Activated CD4-positive, alpha-beta T cell treated with anti-CD3 and anti-CD28 coated beads, Interleukin-2, amount 10 ng/mL, durations not matched to agents 24 days and 14 days (primary cell): ENCODE results near the gene ZNF546. TPM values are rescaled to one million over a fixed set of nuclear protein-coding genes. Genes with fewer than 3 reads are reported as not detected.
"Not testable (repeated sequence)": the region's sequence is repeated elsewhere in the genome, so short reads cannot be mapped to it uniquely, and the experiment has no call there.

Experiments used
- DNase-seq: peaks from one replicate; pipeline ENCODE4 v3.0.0; 2022
- H3K27ac Mint-ChIP-seq: one replicate; pipeline ENCODE4 v1.8.0; 2022; ENCODE audit warnings: mild to moderate bottlenecking, mixed read lengths
- H3K27me3 Mint-ChIP-seq: one replicate; pipeline ENCODE4 v1.8.0; 2022; ENCODE audit warnings: mixed read lengths
- H3K36me3 Mint-ChIP-seq: one replicate; pipeline ENCODE4 v1.8.0; 2022; ENCODE audit warnings: low read depth, mild to moderate bottlenecking, mixed read lengths
- H3K4me1 Mint-ChIP-seq: one replicate; pipeline ENCODE4 v1.8.0; 2021; ENCODE audit warnings: mixed read lengths
- H3K4me3 Mint-ChIP-seq: one replicate; pipeline ENCODE4 v1.8.0; 2022; ENCODE audit warnings: mild to moderate bottlenecking, moderate library complexity, mixed read lengths
- H3K9me3 Mint-ChIP-seq: one replicate; pipeline ENCODE4 v1.8.0; 2021; ENCODE audit warnings: mixed read lengths
- intact Hi-C: fragments of 100-400 bp; cut with micrococcal nuclease; formaldehyde crosslinking; loops from one replicate; pipeline ENCODE4 v1.15.1; 2023
- total RNA-seq: library from RNA; stranded (reverse); gene quantifications from 2 replicates; pipeline ENCODE4 v1.2.3, GENCODE V29; 2022

The ZNF546 gene
- total RNA-seq, 1 donor from 2014 or later, result 4.4 TPM

DNA sequence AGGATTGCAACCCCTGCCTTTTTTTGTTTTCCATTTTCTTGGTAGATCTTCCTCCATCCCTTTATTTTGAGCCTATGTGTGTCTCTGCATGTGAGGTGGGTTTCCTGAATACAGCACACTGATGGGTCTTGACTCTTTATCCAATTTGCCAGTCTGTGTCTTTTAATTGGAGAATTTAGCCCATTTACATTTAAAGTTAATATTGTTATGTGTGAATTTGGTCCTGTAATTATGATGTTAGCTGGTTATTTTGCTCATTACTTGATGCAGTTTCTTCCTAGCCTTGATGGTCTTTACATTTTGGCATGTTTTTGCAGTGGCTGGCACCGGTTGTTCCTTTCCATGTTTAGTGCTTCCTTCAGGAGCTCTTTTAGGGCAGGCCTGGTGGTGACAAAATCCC lies 44.9 kb downstream of the ZNF546 start:
- H3K4me3 Mint-ChIP-seq, DNase-seq, H3K4me1 Mint-ChIP-seq, H3K27ac Mint-ChIP-seq, intact Hi-C loops, H3K27me3 Mint-ChIP-seq: not testable (repeated sequence)
- peaks cover 51% of the 10 kb centered on the region for H3K36me3 Mint-ChIP-seq
- peaks cover 26% of the 10 kb centered on the region for H3K9me3 Mint-ChIP-seq

DNA sequence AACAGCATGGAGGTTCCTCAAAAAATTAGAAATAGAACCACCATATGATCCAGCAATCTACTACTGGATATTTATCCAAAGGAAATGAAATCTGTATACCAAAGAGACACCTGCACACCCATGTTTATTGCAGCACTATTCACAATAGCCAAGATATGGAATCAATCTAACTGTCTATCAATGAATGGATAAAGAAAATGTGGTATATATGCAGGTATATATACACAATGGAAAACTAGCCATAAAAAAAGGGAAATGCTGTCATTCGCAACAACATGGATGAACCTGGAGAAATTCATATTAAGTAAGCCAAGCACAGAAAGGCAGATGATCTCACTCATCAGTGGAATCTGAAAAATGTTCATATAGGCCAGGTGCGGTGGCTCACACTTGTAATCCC lies 56.6 kb downstream of the ZNF546 start:
- no peak overlapping the region for H3K27ac Mint-ChIP-seq
- H3K9me3 Mint-ChIP-seq, result peaks cover 31% of the 10 kb centered on the region
- peaks cover 50% of the 10 kb centered on the region for H3K36me3 Mint-ChIP-seq
- no peak for DNase-seq
- intact Hi-C loops, result no loop called here
- peaks cover 4% of the 10 kb centered on the region for H3K27me3 Mint-ChIP-seq
- H3K4me1 Mint-ChIP-seq, result peaks cover 35% of the 10 kb centered on the region
- H3K4me3 Mint-ChIP-seq, result peak overlapping the region; percentile 45

DNA sequence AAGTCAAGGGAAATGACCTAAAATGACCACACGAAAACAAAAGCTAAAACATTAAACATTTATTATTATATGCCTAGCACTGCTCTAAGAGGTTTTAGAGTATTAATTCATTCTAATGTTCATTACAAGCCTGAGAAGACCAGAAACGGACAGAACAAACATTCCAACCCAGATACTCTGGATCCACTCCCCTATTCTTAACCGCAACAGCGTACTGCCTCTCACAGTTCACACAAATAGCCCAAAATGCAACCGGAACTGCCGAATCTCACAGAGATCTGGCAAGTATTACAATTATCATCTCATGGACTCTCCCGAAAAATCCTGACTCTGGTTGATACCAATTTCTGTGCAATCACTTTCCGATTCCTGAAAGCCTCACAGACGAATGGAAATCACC lies 57.8 kb downstream of the ZNF546 start:
- Mint-ChIP-seq H3K4me3 (peak overlapping the region; percentile 100), H3K4me1 (peaks cover 35% of the 10 kb centered on the region), H3K27me3 (peaks cover 5% of the 10 kb centered on the region), H3K36me3 (peaks cover 45% of the 10 kb centered on the region), H3K9me3 (peaks cover 31% of the 10 kb centered on the region), H3K27ac (no peak overlapping the region)
- DNase-seq, result no peak
- intact Hi-C loops, result loop anchor here (5.0 kb wide), 2 partner anchors 38 to 57 kb away; partner anchors contain the start of genes ZNF546 and ZNF780A

DNA sequence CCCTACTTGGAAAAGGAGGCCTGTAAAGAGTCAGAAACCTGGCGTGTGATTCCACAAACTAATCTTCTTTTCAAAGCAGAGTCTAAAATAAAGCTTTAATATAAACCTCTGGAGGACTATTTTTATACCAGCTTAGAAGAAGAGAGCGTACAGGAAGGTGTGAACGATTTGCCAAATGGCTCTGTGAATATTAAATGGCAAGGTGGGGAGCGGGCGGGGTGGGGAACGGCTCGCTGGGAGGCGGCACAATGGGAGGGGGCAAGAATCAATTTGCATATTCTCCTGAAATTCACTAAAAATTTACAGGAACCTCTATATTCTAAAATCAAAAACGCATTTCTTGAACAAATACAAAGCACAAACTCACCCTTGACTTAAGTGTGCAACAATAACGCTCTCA lies 58.2 kb downstream of the ZNF546 start:
- peak overlapping the region; percentile 100 for H3K4me3 Mint-ChIP-seq
- H3K9me3 Mint-ChIP-seq, result peaks cover 33% of the 10 kb centered on the region
- H3K36me3 Mint-ChIP-seq, result peaks cover 42% of the 10 kb centered on the region
- DNase-seq, result no peak
- intact Hi-C loops, result loop anchor here (5.0 kb wide), 2 partner anchors 37 to 58 kb away; partner anchors contain the start of genes ZNF546 and ZNF780A
- H3K27me3 Mint-ChIP-seq, result peaks cover 6% of the 10 kb centered on the region
- H3K27ac Mint-ChIP-seq, result no peak overlapping the region
- H3K4me1 Mint-ChIP-seq, result peaks cover 35% of the 10 kb centered on the region

DNA sequence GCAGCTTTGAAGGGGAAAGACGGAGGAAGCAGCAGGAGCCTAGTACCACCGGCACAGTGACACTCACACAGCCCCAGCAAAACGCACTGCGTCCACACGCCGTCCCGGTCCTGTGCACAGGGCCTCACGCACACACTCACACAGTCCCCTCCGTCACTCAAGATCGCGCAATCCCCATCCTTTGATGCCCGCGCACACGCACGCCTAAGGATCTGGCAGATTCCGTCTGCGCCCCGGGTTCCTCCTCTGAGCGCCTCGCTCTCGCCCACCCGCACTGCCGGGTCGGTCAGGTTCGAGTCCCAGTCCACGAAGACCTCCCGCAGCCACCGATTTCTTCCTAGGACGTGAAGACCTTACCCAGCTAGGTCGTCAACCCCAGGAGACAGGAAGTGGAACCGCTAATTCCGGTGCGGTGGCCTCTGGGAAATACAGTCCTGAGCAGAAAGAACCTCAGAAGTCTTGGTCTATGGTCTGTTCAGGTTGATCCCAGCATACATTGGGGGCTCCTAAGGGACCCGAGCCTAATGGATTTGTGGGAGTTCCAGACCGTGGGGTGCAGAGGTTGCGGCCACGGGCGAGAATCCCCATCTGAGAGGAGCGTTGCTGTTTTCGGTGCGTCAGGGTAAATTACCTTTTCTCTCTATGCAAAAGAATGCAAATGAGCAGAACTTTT lies 59.1 kb downstream of the ZNF546 start, which contains the start of gene ZNF780B:
TSS of gene ZNF780B (minus strand) at position 400 of the 673 bp plus-strand sequence. CDS start 5,899 bp downstream, outside the sequence.
- peaks cover 32% of the 10 kb centered on the region for H3K9me3 Mint-ChIP-seq
- H3K27ac Mint-ChIP-seq, result peak within 1 kb of the TSS; percentile 98
- H3K27me3 Mint-ChIP-seq, result peaks cover 6% of the 10 kb centered on the region
- DNase-seq, result peak; percentile 92
- peaks cover 36% of the 10 kb centered on the region for H3K36me3 Mint-ChIP-seq
- H3K4me1 Mint-ChIP-seq, result peaks cover 35% of the 10 kb centered on the region
- intact Hi-C loops, result loop anchor here (2.0 to 5.0 kb wide), 3 partner anchors 36 to 85 kb away; partner anchors contain the start of genes PSMC4, ZNF546 and ZNF780A
- peak within 1 kb of the TSS; percentile 100 for H3K4me3 Mint-ChIP-seq

DNA sequence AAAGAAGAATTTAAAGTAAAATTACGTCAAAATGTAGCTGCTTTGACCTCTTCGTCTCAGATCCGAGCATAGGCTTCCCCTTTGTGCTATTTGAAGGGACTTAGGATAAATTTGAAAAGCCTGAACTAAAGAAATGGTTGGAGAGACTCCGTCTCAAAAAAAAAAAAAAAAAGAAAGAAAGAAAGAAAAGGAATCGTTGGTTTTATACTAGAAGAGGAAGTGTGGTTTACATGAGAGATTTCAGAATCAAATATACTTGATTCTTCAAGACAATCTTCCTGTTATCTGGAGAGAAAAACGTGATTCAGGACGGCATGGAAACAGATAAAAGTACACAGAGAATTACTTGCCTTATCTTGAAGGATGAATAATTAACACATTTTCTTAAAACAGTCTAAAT lies 59.6 kb downstream of the ZNF546 start:
- Mint-ChIP-seq H3K27me3 (peaks cover 6% of the 10 kb centered on the region), H3K9me3 (peaks cover 34% of the 10 kb centered on the region), H3K4me3 (peak overlapping the region; percentile 100), H3K27ac (peak overlapping the region; percentile 98), H3K4me1 (peaks cover 35% of the 10 kb centered on the region), H3K36me3 (peaks cover 33% of the 10 kb centered on the region)
- no peak for DNase-seq
- intact Hi-C loops, result loop anchor here (2.0 to 5.0 kb wide), 3 partner anchors 36 to 86 kb away; partner anchors contain the start of genes PSMC4, ZNF546 and ZNF780A

DNA sequence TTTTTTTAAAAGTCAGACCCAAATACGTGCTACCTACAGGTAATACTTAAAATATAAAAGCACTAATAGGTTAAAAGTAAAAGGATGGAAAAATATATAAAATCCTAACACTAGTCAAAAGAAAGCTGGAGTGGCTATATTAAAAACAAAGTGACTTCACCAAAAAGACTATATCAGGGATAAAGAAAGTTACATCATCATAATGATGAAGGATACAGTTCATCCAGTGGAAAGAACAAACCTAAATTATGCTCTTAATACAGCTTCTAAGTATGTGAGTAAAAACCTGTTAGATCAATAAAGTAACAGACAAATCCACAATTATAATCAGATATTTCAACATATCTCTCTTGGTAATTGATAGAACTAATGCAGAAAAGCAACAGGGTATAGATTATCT lies 60.3 kb downstream of the ZNF546 start:
- Mint-ChIP-seq H3K4me3 (peak overlapping the region; percentile 100), H3K9me3 (peaks cover 32% of the 10 kb centered on the region), H3K27ac (no peak overlapping the region), H3K4me1 (peaks cover 34% of the 10 kb centered on the region), H3K27me3 (peaks cover 8% of the 10 kb centered on the region), H3K36me3 (peaks cover 28% of the 10 kb centered on the region)
- intact Hi-C loops, result loop anchor here (2.0 to 5.0 kb wide), 3 partner anchors 35 to 86 kb away; partner anchors contain the start of genes PSMC4, ZNF546 and ZNF780A
- DNase-seq, result no peak

DNA sequence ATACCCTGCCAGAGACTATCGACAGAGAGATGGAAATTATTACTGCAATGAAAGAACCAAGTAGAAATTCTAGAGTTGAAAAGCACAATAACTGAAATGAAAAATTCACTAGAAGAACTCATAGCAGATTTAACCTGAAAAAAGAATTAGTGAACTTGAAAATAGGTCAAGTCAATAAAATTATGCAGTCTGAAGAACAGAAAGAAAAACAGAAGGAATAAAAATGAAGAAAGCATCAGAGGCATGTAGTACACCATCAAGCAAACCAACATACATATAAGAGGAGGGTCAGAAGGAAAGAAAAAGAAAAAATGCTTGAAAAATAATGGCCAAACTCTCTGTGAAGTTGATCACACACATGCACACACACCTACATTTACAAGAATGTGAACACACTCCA lies 62.8 kb downstream of the ZNF546 start:
- Mint-ChIP-seq H3K27ac (no peak overlapping the region), H3K4me3 (no peak overlapping the region), H3K4me1 (peaks cover 12% of the 10 kb centered on the region), H3K9me3 (peaks cover 25% of the 10 kb centered on the region), H3K36me3 (peaks cover 8% of the 10 kb centered on the region), H3K27me3 (peaks cover 12% of the 10 kb centered on the region)
- DNase-seq, result no peak
- intact Hi-C loops, result loop anchor here (5.0 kb wide), 2 partner anchors 33 to 62 kb away; partner anchors contain the start of genes ZNF546 and ZNF780A

DNA sequence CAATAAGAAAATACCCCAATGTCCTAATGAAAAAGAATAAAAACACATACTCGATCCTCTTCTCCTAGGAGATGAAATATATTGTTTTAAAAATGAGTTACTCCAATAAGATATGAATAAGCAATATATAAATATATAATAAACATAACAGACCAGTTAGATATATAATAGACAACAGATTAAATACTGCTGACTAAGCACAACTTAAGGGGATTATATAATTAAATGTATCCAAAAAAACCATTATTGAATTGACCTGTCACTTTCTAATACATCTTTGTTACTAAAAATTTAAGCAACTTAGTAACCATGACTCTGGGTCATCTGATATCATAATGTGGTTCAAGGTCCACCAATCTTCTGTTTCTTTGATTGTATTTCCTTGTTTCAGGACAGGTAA lies 73.2 kb downstream of the ZNF546 start:
- Mint-ChIP-seq H3K4me3 (no peak overlapping the region), H3K27me3 (no peaks in the 10 kb centered on the region), H3K27ac (no peak overlapping the region), H3K4me1 (no peaks in the 10 kb centered on the region), H3K36me3 (peaks cover 54% of the 10 kb centered on the region), H3K9me3 (peaks cover 46% of the 10 kb centered on the region)
- no peak for DNase-seq
- intact Hi-C loops, result no loop called here

Other genes starting within 250 kb of the ZNF546 start
- not detected in 2 replicates for gene LEUTX, start 218.2 kb upstream of the ZNF546 start, total RNA-seq
- gene DYRK1B, start 162.9 kb upstream of the ZNF546 start, total RNA-seq, result 3.6 and 4.5 TPM in 2 replicates
- 605 and 614 TPM in 2 replicates for gene FBL, start 150.7 kb upstream of the ZNF546 start, total RNA-seq
- gene FCGBP, start 62.4 kb upstream of the ZNF546 start, total RNA-seq, result 3.3 and 4.7 TPM in 2 replicates
- 192 and 193 TPM in 2 replicates for gene PSMC4, start 25.9 kb upstream of the ZNF546 start, total RNA-seq
- 19.5 and 24.6 TPM in 2 replicates for gene ZNF780B, start 59.2 kb downstream of the ZNF546 start, total RNA-seq
- gene ZNF780A, start 93.9 kb downstream of the ZNF546 start, total RNA-seq, result 14.7 and 16.1 TPM in 2 replicates
- gene MAP3K10, start 194.4 kb downstream of the ZNF546 start, total RNA-seq, result 16.6 and 17.6 TPM in 2 replicates
- gene TTC9B, start 221.3 kb downstream of the ZNF546 start, total RNA-seq, result not detected in 2 replicates
- 0.19 and 0.28 TPM in 2 replicates for gene CCNP, start 229.6 kb downstream of the ZNF546 start, total RNA-seq